IMR-90 (cell line): Measurements from ENCODE around the gene GPR153. TPM values are rescaled to one million over a fixed set of nuclear protein-coding genes. Genes with fewer than 3 reads are reported as not detected.

Experiments used
- ATAC-seq: fragments of 200-7000 bp; cut with Tn5 transposase; 2 replicates; pipeline ENCODE4 v1.9.1; 2020; ENCODE audit warnings: low read depth, mild to moderate bottlenecking, moderate library complexity
- BruUV-seq: library from RNA; stranded (reverse); fragments of 400-500 nt; replicated peaks from 2 replicates; lab custom pipeline; 2021; lab: Mats Ljungman, UMichigan
- CTCF ChIA-PET: fragments of 300-600 bp; formaldehyde crosslinking; extraction: SDS; loops from one replicate; lab custom pipeline; 2021; ENCODE audit warnings: antibody characterized with exemption; lab: Yijun Ruan, JAX
- POLR2A ChIA-PET: fragments of 300-600 bp; sonication (Branson Sonifier 250); formaldehyde crosslinking; loops from one replicate; lab custom pipeline; 2022; ENCODE audit warnings: antibody characterized with exemption; ENCODE audit not compliant: unreplicated experiment; lab: Charles Lee
- DNase-seq: peaks from one replicate; pipeline ENCODE4 v3.0.0; 2013
- H2AFZ ChIP-seq: replicated peaks from 2 replicates; pipeline ENCODE3; 2013; ENCODE audit warnings: low read length, mild to moderate bottlenecking; ENCODE audit not compliant: poor library complexity
- H2AK5ac ChIP-seq: 2 replicates; pipeline ENCODE4 v1.6.1; 2013; ENCODE audit warnings: low read depth, low read length, inconsistent platforms
- H2AK9ac ChIP-seq: replicated peaks from 2 replicates; pipeline ENCODE3; 2013; ENCODE audit warnings: mild to moderate bottlenecking, low read depth, low read length, moderate library complexity; ENCODE audit not compliant: poor library complexity
- H2BK120ac ChIP-seq: 2 replicates; pipeline ENCODE4 v1.6.1; 2013; ENCODE audit warnings: low read depth, low read length, inconsistent platforms
- H2BK15ac ChIP-seq: 3 replicates; pipeline ENCODE4 v1.6.1; 2013; ENCODE audit warnings: low read depth, low read length, inconsistent platforms
- H2BK20ac ChIP-seq: 2 replicates; pipeline ENCODE4 v1.6.1; 2013; ENCODE audit warnings: low read depth, mild to moderate bottlenecking, inconsistent platforms, low read length, moderate library complexity
- H2BK5ac ChIP-seq: 2 replicates; pipeline ENCODE4 v1.6.1; 2013; ENCODE audit warnings: mild to moderate bottlenecking, low read depth, low read length, inconsistent platforms; ENCODE audit not compliant: poor library complexity, severe bottlenecking
- H3K14ac ChIP-seq: replicated peaks from 2 replicates; pipeline ENCODE4 v1.6.1; 2013; ENCODE audit warnings: low read depth, low read length, inconsistent platforms
- H3K18ac ChIP-seq: 2 replicates; pipeline ENCODE4 v1.6.1; 2013; ENCODE audit warnings: low read depth, low read length, control low read depth
- H3K23ac ChIP-seq: 2 replicates; pipeline ENCODE4 v1.6.1; 2013; ENCODE audit warnings: low read depth, low read length, inconsistent platforms
- H3K27ac ChIP-seq: 2 replicates; pipeline ENCODE4 v1.5.1; 2013; ENCODE audit warnings: mild to moderate bottlenecking, control low read depth, low read length; ENCODE audit not compliant: insufficient read depth
- H3K27me3 ChIP-seq: 2 replicates; pipeline ENCODE4 v1.6.1; 2013; ENCODE audit warnings: low read length; ENCODE audit not compliant: control insufficient read depth, insufficient read depth
- H3K36me3 ChIP-seq: 2 replicates; pipeline ENCODE4 v1.6.1; 2013; ENCODE audit warnings: low read length, mixed read lengths; ENCODE audit not compliant: control insufficient read depth, insufficient read depth
- H3K4ac ChIP-seq: 2 replicates; pipeline ENCODE4 v1.6.1; 2013; ENCODE audit warnings: low read depth, low read length, inconsistent platforms
- H3K4me1 ChIP-seq: 2 replicates; pipeline ENCODE4 v1.6.1; 2013; ENCODE audit warnings: low read length, mixed read lengths; ENCODE audit not compliant: control insufficient read depth, insufficient read depth
- H3K4me2 ChIP-seq: 2 replicates; pipeline ENCODE4 v1.6.1; 2013; ENCODE audit warnings: low read depth, mild to moderate bottlenecking, control low read depth, low read length, moderate library complexity
- H3K4me3 ChIP-seq: 2 replicates; pipeline ENCODE4 v1.5.1; 2013; ENCODE audit warnings: low read depth, mild to moderate bottlenecking, control low read depth, low read length, moderate library complexity; ENCODE audit not compliant: insufficient read depth
- H3K56ac ChIP-seq: 2 replicates; pipeline ENCODE4 v1.6.1; 2013; ENCODE audit warnings: low read length, inconsistent platforms; ENCODE audit not compliant: insufficient read depth; ENCODE audit errors: extremely low read depth
- H3K79me1 ChIP-seq, 2 experiments: 2 replicates each; pipeline ENCODE4 v1.6.1; 2013; ENCODE audit warnings: low read length in 2 of 2, inconsistent platforms in 1 of 2, low read depth in 1 of 2
- H3K9ac ChIP-seq: 2 replicates; pipeline ENCODE4 v1.6.1; 2013; ENCODE audit warnings: low read depth, low read length, control low read depth
- H3K9me1 ChIP-seq: 2 replicates; pipeline ENCODE4 v1.6.1; 2013; ENCODE audit warnings: low read length, inconsistent platforms; ENCODE audit not compliant: insufficient read depth
- H3K9me3 ChIP-seq: 2 replicates; pipeline ENCODE4 v1.6.1; 2013; ENCODE audit warnings: low read length; ENCODE audit not compliant: control insufficient read depth, insufficient read depth
- H4K20me1 ChIP-seq: 2 replicates; pipeline ENCODE4 v1.6.1; 2013; ENCODE audit warnings: low read length, inconsistent platforms; ENCODE audit not compliant: insufficient read depth
- H4K5ac ChIP-seq: 2 replicates; pipeline ENCODE4 v1.6.1; 2013; ENCODE audit warnings: mild to moderate bottlenecking, low read depth, low read length, control low read depth
- H4K8ac ChIP-seq, 2 experiments: 2 replicates each; pipeline ENCODE4 v1.6.1; 2013; ENCODE audit warnings: low read depth in 2 of 2, low read length in 2 of 2, control low read depth in 1 of 2, inconsistent platforms in 1 of 2
- H4K91ac ChIP-seq: 2 replicates; pipeline ENCODE4 v1.6.1; 2013; ENCODE audit warnings: low read depth, low read length, inconsistent platforms; ENCODE audit not compliant: insufficient read depth
- FOS ChIP-seq: fragments of 150-350 bp; IDR thresholded peaks from 2 replicates; pipeline ENCODE4 v1.6.1; 2016; ENCODE audit warnings: low read depth, low read length
- MAZ ChIP-seq: IDR thresholded peaks from 2 replicates; pipeline ENCODE4 v1.6.1; 2012; ENCODE audit warnings: low read depth, mild to moderate bottlenecking, low read length, improper control_type of control experiment, moderate library complexity, borderline replicate concordance
- WGBS, 2 experiments: methylation state at CpG; one replicate each; pipeline versions ENCODE4 v1.1.5 to v1.1.7; 2013; ENCODE audit warnings: missing lambda C conversion rate in 2 of 2; ENCODE audit not compliant: insufficient read length in 1 of 2; ENCODE audit errors: extremely low coverage in 2 of 2; 5-methylcytosine and 5-hydroxymethylcytosine counted together
- dilution Hi-C: fragments of 300-500 bp; cut with HindIII; formaldehyde crosslinking; loops from one replicate; pipeline ENCODE4 v1.14.3; 2018; ENCODE audit warnings: low sequenced_read_pairs; ENCODE audit not compliant: unreplicated experiment
- in situ Hi-C: fragments of 300-500 bp; cut with MboI; formaldehyde crosslinking; loops from 3 replicates; pipeline ENCODE4 v1.14.3; 2019; ENCODE audit warnings: low sequenced_read_pairs, inconsistent platforms, mixed read lengths
- intact Hi-C: fragments of 100-400 bp; cut with micrococcal nuclease; formaldehyde crosslinking; loops from 2 replicates; pipeline ENCODE4 v1.10.0; 2022
- polyA plus RNA-seq, 3 experiments: library from polyadenylated mRNA; depleted of rRNA; stranded (reverse); fragments of >200 nt; gene quantifications; 2 replicates each; pipeline ENCODE4 v1.2.3, GENCODE V29; 2012; ENCODE audit warnings: low replicate concordance in 1 of 3
- total RNA-seq: library from RNA; depleted of rRNA; stranded (reverse); fragments of >200 nt; gene quantifications from 2 replicates; pipeline ENCODE4 v1.2.3, GENCODE V29; 2012

The GPR153 gene
- total and polyA plus RNA-seq, 2 of the 4 experiments (the other 2 are of a cell fraction), result 1.8 to 5.2 TPM

- Histone ChIP-seq H4K91ac (no peak overlapping the region), H3K27ac (no peak overlapping the region), H2AK5ac (no peak overlapping the region), H2BK5ac (no peak overlapping the region), H3K36me3 (no peaks in the 10 kb centered on the region), H3K4ac (no peak overlapping the region), H2BK15ac (no peak overlapping the region), H3K9me1 (peaks cover 4% of the 10 kb centered on the region), H2BK120ac (no peak overlapping the region), H2AFZ (no peak overlapping the region), H3K27me3 (no peaks in the 10 kb centered on the region; the same call in 1 of the 2 replicates), H2BK20ac (no peak overlapping the region), H3K18ac (no peak overlapping the region), H3K9me3 (no peaks in the 10 kb centered on the region), H3K4me1 (peaks cover 7% of the 10 kb centered on the region; the same call in 1 of the 2 replicates), H3K23ac (no peak overlapping the region), H4K5ac (no peak overlapping the region), H4K8ac (no peak overlapping the region), H3K4me2 (no peak overlapping the region), H2AK9ac (no peak overlapping the region), H3K56ac (no peak overlapping the region), H3K9ac (no peak overlapping the region), H3K14ac (no peak overlapping the region), H3K4me3 (no peak overlapping the region), H4K20me1 (no peaks in the 10 kb centered on the region; the same call in 1 of the 2 replicates), H3K79me1 (no peaks in the 10 kb centered on the region; a peak in 1 of 4 replicates)
- TF ChIP-seq FOS (no peak), MAZ (no peak)
- ATAC-seq (no peak), DNase-seq (no peak)
- WGBS, 2 experiments, result 100% methylated on average over 4 of the region's 10 CpGs; no CpG with 5 or more reads in 1 of the 2 experiments
- dilution Hi-C loops, result no loop called here
- ChIA-PET POLR2A (no interaction called here), CTCF (interaction anchor here (0.9 to 1.0 kb wide), 2 partner anchors 14 to 16 kb away, joined by 3 read pairs; no protein-coding TSS in a partner anchor)
- intact Hi-C loops, result no loop called here
- in situ Hi-C loops, result no loop called here
- BruUV-seq, result no TSS peak
Measured at GRCh38 chr1:6207921-6208320, 53.0 kb downstream of the GPR153 start.
